Neural cell (in vitro differentiated cells): ENCODE data around the gene MSX2.

Source experiments
- CTCF ChIP-seq: fragments of 450-650 bp; IDR thresholded peaks from 2 replicates; pipeline ENCODE4 v1.5.1; 2014; ENCODE audit warnings: antibody characterized with exemption, mild to moderate bottlenecking, moderate library complexity; ENCODE audit not compliant: poor library complexity, severe bottlenecking
- EP300 ChIP-seq: fragments of 450-650 bp; conservative IDR thresholded peaks from 2 replicates; pipeline ENCODE4 v1.6.1; 2014; ENCODE audit warnings: antibody characterized with exemption, mild to moderate bottlenecking, moderate library complexity; ENCODE audit not compliant: poor library complexity, severe bottlenecking
- EZH2 ChIP-seq: fragments of 200-600, 300-800 bp; shearing (Covaris generic), sonication (generic); IDR thresholded peaks from 2 replicates; pipeline ENCODE4 v1.6.1; 2014; ENCODE audit warnings: antibody characterized with exemption, low read length, borderline replicate concordance, mild to moderate bottlenecking; ENCODE audit not compliant: insufficient read depth, poor library complexity, severe bottlenecking
- POLR2AphosphoS5 ChIP-seq: IDR thresholded peaks from 2 replicates; pipeline ENCODE4 v1.6.1; 2012
- SMC3 ChIP-seq: fragments of 450-650 bp; conservative IDR thresholded peaks from 2 replicates; pipeline ENCODE4 v1.6.1; 2014; ENCODE audit warnings: antibody characterized with exemption, mild to moderate bottlenecking, moderate library complexity; ENCODE audit not compliant: poor library complexity
- TAF1 ChIP-seq: IDR thresholded peaks from 2 replicates; pipeline ENCODE4 v1.6.1; 2012; ENCODE audit warnings: low read depth

GRCh38 chr5:174752121-174752520 is 27.7 kb downstream of the MSX2 start:
- TF ChIP-seq SMC3 (no peak), EP300 (no peak), TAF1 (no peak), POLR2AphosphoS5 (no peak), CTCF (no peak), EZH2 (no peak)
